Measurements from ENCODE around the gene AHNAK. TPM values are rescaled to one million over a fixed set of nuclear protein-coding genes. Genes with fewer than 3 reads are reported as not detected.

AHNAK gene
- total RNA-seq, 2 donors from 2014 or later = 168 to 241 TPM

DNA sequence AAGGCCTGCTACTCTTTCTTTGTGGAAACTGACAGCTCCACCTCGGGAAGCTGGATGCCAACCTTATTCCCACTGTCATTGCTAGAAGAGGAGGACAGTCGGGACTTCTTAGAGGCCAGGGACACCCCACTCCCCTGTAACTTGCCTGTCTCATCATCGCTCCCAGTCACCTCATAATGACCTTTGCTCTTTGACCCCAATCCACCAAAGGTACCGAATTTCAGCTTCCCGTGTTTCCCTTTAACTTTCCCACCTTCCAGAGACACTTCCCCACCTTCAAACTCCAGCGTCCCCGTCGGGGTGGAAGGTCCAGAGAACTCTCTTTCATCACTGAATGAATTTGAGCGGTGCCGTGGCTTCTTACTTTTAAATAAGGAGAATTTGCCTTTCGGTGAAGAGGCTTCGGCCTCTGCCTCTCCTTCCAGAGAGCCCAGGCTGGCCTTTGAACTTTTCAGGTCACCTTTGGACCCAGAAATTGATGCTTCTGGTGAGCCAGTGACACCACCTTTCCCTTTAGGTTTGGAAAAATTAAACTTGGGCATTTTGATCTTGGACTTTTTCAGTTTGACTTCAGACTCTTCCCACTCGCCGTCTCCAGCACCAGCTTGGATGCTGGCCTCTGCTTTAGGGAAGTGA is 29.8 kb downstream of the AHNAK start:
- no peak overlapping the region for H3K27ac ChIP-seq
- H3K4me3 ChIP-seq = no peak overlapping the region
- 84 to 86% methylated on average over 14 of the region's 14 CpGs for whole genome bisulfite sequencing, 2 donors
- no peak for DNase-seq
- no peaks in the 10 kb centered on the region for H3K27me3 ChIP-seq
- H3K36me3 ChIP-seq (replicated peaks in 1 of 2; ENCODE audit: insufficient read depth in 1 of 2, low read depth in 2 of 2) = no peaks in the 10 kb centered on the region
- no peaks in the 10 kb centered on the region for H3K4me1 ChIP-seq
- TF ChIP-seq POLR2A (IDR thresholded peaks at IDR 0.05) = no peak
- TF ChIP-seq, protein P1, sequence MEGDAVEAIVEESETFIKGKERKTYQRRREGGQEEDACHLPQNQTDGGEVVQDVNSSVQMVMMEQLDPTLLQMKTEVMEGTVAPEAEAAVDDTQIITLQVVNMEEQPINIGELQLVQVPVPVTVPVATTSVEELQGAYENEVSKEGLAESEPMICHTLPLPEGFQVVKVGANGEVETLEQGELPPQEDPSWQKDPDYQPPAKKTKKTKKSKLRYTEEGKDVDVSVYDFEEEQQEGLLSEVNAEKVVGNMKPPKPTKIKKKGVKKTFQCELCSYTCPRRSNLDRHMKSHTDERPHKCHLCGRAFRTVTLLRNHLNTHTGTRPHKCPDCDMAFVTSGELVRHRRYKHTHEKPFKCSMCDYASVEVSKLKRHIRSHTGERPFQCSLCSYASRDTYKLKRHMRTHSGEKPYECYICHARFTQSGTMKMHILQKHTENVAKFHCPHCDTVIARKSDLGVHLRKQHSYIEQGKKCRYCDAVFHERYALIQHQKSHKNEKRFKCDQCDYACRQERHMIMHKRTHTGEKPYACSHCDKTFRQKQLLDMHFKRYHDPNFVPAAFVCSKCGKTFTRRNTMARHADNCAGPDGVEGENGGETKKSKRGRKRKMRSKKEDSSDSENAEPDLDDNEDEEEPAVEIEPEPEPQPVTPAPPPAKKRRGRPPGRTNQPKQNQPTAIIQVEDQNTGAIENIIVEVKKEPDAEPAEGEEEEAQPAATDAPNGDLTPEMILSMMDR (IDR thresholded peaks at IDR 0.05) = no peak
- no peaks in the 10 kb centered on the region for H3K9me3 ChIP-seq
- intact Hi-C loops (cut with DNase I) = no loop called here
- ATAC-seq = no peak

- Histone ChIP-seq H3K36me3 (replicated peaks in 1 of 2; ENCODE audit: insufficient read depth in 1 of 2, low read depth in 2 of 2) (no peaks in the 10 kb centered on the region), H3K27me3 (no peaks in the 10 kb centered on the region), H3K9me3 (no peaks in the 10 kb centered on the region), H3K4me1 (peaks cover 7% of the 10 kb centered on the region), H3K4me3 (no peak overlapping the region), H3K27ac (no peak overlapping the region)
- no peak for TF ChIP-seq POLR2A (IDR thresholded peaks at IDR 0.05)
- TF ChIP-seq, protein P1 (IDR thresholded peaks at IDR 0.05) = no peak
- intact Hi-C loops (cut with DNase I) = no loop called here
- 63 to 74% methylated on average over 5 to 6 of the region's 7 CpGs for WGBS, 2 donors
- DNase-seq = no peak
- no peak for ATAC-seq
Measured at GRCh38 chr11:62514151-62514550, 32.5 kb downstream of the AHNAK start.

DNA sequence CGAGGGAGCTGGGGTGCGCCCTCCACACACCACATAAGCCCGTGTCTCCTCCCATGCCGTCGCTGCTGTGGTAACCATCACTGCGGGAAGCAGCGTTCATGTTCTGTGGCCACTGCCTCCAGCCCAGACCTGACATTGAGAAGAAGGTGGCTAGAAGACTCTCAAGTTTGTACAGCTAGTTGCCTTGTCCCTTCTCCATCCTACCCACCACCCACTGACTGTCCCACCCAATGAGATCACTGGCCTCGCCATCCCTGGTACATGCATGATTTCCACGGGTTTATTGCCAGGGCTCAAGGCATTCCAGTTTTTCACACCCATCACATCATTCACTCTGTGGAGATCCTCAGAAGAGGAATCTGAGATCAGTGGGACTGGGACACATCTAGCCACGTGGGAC is 33.0 kb downstream of the AHNAK start:
- H3K27ac ChIP-seq = no peak overlapping the region
- no peak overlapping the region for H3K4me3 ChIP-seq
- no peak for DNase-seq
- intact Hi-C loops (cut with DNase I) = no loop called here
- 79 to 83% methylated on average over 10 of the region's 10 CpGs for WGBS, 2 donors
- peaks cover 12% of the 10 kb centered on the region for H3K4me1 ChIP-seq
- TF ChIP-seq, protein P1 (IDR thresholded peaks at IDR 0.05) = no peak
- no peak for TF ChIP-seq POLR2A (IDR thresholded peaks at IDR 0.05)
- no peaks in the 10 kb centered on the region for H3K9me3 ChIP-seq
- no peaks in the 10 kb centered on the region for H3K36me3 ChIP-seq (replicated peaks in 1 of 2; ENCODE audit: insufficient read depth in 1 of 2, low read depth in 2 of 2)
- no peak for ATAC-seq
- no peaks in the 10 kb centered on the region for H3K27me3 ChIP-seq

DNA sequence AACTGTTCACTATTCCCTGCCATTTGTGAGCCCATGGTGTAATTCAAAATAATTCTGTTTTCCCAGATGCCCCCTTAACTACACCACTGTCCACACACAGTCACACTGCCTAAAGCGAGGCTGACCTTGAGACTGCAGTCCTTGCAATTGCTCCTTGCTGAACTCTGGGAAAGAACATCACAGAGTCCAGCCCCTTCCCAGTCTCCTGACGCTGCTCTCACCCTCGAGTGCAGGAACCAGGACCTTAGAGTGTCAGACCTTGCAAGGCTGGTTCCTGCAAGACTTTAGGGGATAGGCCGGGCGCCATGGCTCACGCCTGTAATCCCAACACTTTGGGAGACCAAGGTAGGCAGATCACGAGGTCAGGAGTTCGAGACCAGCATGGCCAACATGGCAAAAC is 33.6 kb downstream of the AHNAK start:
- no peak for ATAC-seq
- H3K9me3 ChIP-seq = no peaks in the 10 kb centered on the region
- TF ChIP-seq, protein P1 (IDR thresholded peaks at IDR 0.05) = no peak
- no peak for TF ChIP-seq POLR2A (IDR thresholded peaks at IDR 0.05)
- peaks cover 18% of the 10 kb centered on the region for H3K4me1 ChIP-seq
- 59 to 67% methylated on average over 8 of the region's 8 CpGs for WGBS, 2 donors
- DNase-seq = no peak
- intact Hi-C loops (cut with DNase I) = no loop called here
- no peaks in the 10 kb centered on the region for H3K27me3 ChIP-seq
- H3K36me3 ChIP-seq (replicated peaks in 1 of 2; ENCODE audit: insufficient read depth in 1 of 2, low read depth in 2 of 2) = no peaks in the 10 kb centered on the region
- no peak overlapping the region for H3K27ac ChIP-seq
- no peak overlapping the region for H3K4me3 ChIP-seq
